ENCODE measurements around the gene LRRC27.

- TF ChIP-seq POLR2A (IDR thresholded peaks at IDR 0.05), result no peak
- TF ChIP-seq CTCF (IDR thresholded peaks at IDR 0.05), result no peak
Measured at GRCh38 chr10:132314336-132314735, 17.7 kb upstream of the LRRC27 start.
